ENCODE measurements around the gene KRT3. TPM values are rescaled to one million over a fixed set of nuclear protein-coding genes. Genes with fewer than 3 reads are reported as not detected.

The KRT3 gene
- total RNA-seq, 1 experiment from 2014 or later: not detected

GRCh38 chr12:52772772-52773171 is 23.1 kb downstream of the KRT3 start:
- TF ChIP-seq REST (IDR thresholded peaks at IDR 0.05; ENCODE audit: insufficient read depth in 1 of 2, low read depth in 2 of 2, low read length in 1 of 2) (no peak), POLR2AphosphoS5 (IDR thresholded peaks at IDR 0.05; ENCODE audit: low read depth, low read length) (no peak), CTCF (IDR thresholded peaks at IDR 0.05) (no peak), SIN3A (IDR thresholded peaks at IDR 0.05; ENCODE audit: borderline replicate concordance, insufficient read depth, low read depth, low read length) (no peak), TCF7L2 (IDR thresholded peaks at IDR 0.05; ENCODE audit: low read depth, low read length) (no peak)
- in situ Hi-C loops (cut with HindIII; ENCODE audit: low pct_unique_long_range_greater_than_20kb, low sequenced_read_pairs) (no loop called here), intact Hi-C loops (cut with micrococcal nuclease; ENCODE audit: unreplicated experiment) (no loop called here)
- Histone ChIP-seq H3K9me3 (ENCODE audit: control insufficient read depth, insufficient read depth, low read depth, low read length) (no peaks in the 10 kb centered on the region), H3K4me1 (ENCODE audit: control insufficient read depth, insufficient read depth, low read length) (no peaks in the 10 kb centered on the region), H3K36me3 (ENCODE audit: control insufficient read depth, insufficient read depth, low read length) (no peaks in the 10 kb centered on the region), H3K4me3 (ENCODE audit: low read depth in 2 of 2, low read length in 2 of 2) (no peak overlapping the region), H3K27me3 (ENCODE audit: control insufficient read depth, insufficient read depth, low read length) (peaks cover 3% of the 10 kb centered on the region; the same call in 1 of the 2 replicates), H3K27ac (ENCODE audit: low read length) (no peak overlapping the region)
- ATAC-seq (no peak), DNase-seq (ENCODE audit: low read depth, low spot score) (no peak)
- no TSS peak for BruUV-seq (replicated peaks)
- ChIA-PET POLR2A (no interaction called here), CTCF (interaction anchor here (1.1 kb wide), 1 partner anchor 107 kb away, joined by 3 read pairs; no protein-coding TSS in a partner anchor)

- POLR2A ChIA-PET: no interaction called here
- H3K4me3 ChIP-seq (ENCODE audit: low read depth in 2 of 2, low read length in 2 of 2): no peak overlapping the region
- DNase-seq (ENCODE audit: low read depth, low spot score) (no peak), ATAC-seq (no peak)
- intact Hi-C loops (cut with micrococcal nuclease; ENCODE audit: unreplicated experiment) (no loop called here), in situ Hi-C loops (cut with HindIII; ENCODE audit: low pct_unique_long_range_greater_than_20kb, low sequenced_read_pairs) (no loop called here)
- no TSS peak for BruUV-seq (replicated peaks)
- H3K27me3 ChIP-seq (ENCODE audit: control insufficient read depth, insufficient read depth, low read length): peaks cover 3% of the 10 kb centered on the region; the same call in 1 of the 2 replicates
- no peaks in the 10 kb centered on the region for H3K36me3 ChIP-seq (ENCODE audit: control insufficient read depth, insufficient read depth, low read length)
- CTCF ChIA-PET: interaction anchor here (1.1 kb wide), 1 partner anchor 107 kb away, joined by 3 read pairs; no protein-coding TSS in a partner anchor
- no peaks in the 10 kb centered on the region for H3K4me1 ChIP-seq (ENCODE audit: control insufficient read depth, insufficient read depth, low read length)
- no peaks in the 10 kb centered on the region for H3K9me3 ChIP-seq (ENCODE audit: control insufficient read depth, insufficient read depth, low read depth, low read length)
- no peak overlapping the region for H3K27ac ChIP-seq (ENCODE audit: low read length)
- TF ChIP-seq TCF7L2 (IDR thresholded peaks at IDR 0.05; ENCODE audit: low read depth, low read length) (no peak), SIN3A (IDR thresholded peaks at IDR 0.05; ENCODE audit: borderline replicate concordance, insufficient read depth, low read depth, low read length) (no peak), REST (IDR thresholded peaks at IDR 0.05; ENCODE audit: insufficient read depth in 1 of 2, low read depth in 2 of 2, low read length in 1 of 2) (no peak), POLR2AphosphoS5 (IDR thresholded peaks at IDR 0.05; ENCODE audit: low read depth, low read length) (no peak), CTCF (IDR thresholded peaks at IDR 0.05) (no peak)
These were observed 23.7 kb downstream of the KRT3 start for GRCh38 chr12:52772188-52772587.

All from Panc1 (cell line).